ENCODE measurements around the gene PLA2G15.

The PLA2G15 gene

DNA sequence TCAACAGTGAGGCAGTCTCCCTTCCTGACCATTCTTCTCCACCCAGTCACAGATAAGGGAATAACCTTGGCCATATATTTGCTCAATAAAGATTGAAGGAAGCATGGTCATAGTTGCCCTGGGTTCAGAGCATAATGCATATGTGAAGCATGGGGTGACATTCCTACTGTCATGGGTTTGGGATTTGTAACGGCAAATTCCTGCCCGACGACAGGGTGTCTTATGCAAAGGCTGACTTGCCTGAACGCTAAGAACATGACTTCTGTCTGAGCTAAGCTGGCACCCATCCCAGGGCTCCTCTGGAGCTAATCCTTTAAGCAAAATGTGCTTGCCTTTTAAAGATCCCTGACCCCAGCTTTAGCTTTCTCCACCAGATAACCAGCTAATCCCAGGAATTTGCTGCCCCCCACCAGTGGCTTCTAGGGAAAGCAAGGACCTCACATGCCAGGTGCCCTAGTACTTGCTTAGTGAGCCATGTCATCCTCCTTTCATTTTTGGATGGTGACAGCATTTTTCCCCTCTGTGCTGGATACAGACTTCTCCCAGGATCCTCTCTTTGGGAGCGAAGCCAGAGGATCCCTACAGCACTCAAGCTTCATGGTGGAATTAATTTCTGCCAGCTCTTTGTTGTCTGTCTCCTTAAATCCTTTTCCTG is 53.9 kb downstream of the PLA2G15 start:
- DNase-seq (ENCODE audit: low read depth in 2 of 2): no peak

DNA sequence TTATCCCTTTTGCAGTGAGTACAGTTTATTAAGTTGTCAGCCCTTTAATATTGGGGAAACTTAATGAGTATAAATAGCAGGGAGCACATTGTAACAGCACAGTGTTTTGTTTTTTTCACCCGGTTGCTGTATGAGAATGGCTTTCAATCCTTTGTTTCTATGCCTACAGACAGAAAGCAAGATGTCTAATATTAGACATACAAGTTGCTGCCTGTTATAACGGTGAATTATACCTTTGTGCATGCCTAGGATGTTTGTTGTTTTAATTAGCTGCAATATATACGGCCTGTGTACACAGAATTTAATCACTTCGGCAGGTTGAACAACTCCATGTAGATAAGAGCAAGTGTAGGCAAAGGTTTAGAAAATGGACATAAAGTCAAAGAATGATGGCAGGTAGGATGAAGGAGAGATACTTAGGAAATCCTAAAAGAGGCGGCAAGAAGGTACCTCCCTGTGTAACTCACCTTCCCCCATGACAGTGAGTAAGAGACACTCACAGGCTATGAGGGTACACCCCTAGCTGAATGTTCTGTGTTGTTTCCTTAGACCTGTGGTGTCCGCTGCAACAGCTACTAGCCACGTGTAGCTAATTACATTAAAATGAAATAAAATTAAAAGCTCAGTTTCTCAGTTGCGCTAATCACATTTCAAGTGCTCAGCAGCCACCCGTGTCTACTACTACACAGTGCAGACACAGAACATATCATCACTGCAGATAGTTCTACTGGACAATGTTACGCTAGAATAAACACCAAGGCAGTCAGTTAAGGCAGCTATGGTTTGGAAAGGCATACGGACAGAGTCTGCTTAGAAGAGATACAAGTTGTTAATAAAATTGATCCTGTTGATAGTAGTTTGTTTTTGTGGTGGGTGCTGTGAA is 54.6 kb downstream of the PLA2G15 start:
- no peak for DNase-seq (ENCODE audit: low read depth in 2 of 2)

DNA sequence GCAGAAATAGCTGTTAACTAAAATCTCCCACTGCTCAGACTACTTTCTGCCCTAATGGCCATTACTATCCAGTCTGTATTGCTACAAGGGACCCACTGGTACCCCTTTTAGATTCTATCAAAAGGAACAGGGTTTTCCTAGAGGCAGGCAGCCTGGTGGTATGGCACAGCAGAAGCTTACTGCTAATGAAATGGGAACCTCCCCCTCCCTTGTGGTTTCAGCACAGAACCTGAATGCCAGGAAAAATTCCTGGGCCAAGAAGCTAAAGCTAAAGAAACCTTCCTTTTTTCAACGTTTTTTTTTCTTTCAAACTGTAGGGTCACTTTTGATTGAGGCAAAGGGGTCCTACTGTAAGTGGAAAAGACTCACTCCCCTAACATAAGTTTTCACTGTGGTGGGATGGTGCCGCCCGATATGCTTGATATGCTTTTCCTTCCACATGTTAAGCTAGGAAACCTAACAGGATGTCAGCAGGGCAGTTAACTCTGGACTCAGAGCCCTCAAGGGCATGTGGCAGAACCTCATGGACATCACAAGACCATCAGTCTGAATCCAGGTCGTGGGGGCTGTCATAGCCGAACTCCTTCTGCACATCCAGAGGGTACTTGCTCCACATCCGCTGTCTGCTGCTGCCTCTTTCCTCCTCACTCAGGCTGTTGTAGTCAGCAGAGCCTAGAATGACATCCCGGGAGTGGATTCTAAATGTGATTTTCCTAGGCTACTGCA is 55.7 kb downstream of the PLA2G15 start:
- DNase-seq (ENCODE audit: low read depth in 2 of 2): no peak

GRCh38 chr16:68306633-68307032 is 61.5 kb downstream of the PLA2G15 start:
- no peak for DNase-seq (ENCODE audit: low read depth in 2 of 2)

DNA sequence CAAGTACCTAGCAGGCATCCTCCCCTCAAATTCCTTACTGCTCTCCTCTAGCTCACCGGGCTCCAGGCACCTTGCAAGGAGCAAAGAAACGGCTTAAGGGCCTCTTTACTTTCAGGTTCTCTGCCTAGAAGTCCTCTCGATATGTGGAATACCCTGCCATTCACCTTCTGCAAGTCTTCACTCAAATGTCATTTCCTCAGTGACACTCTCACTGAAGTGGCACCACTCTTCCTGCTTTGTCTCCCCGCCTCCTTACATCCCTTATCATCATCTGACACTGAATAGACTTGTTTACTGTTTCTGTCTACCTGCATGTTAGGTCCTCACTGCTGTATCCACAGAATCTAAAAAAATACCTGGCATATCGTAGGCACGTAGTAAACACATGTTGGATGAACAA is 64.6 kb downstream of the PLA2G15 start:
- DNase-seq (ENCODE audit: low read depth in 2 of 2): no peak

DNA sequence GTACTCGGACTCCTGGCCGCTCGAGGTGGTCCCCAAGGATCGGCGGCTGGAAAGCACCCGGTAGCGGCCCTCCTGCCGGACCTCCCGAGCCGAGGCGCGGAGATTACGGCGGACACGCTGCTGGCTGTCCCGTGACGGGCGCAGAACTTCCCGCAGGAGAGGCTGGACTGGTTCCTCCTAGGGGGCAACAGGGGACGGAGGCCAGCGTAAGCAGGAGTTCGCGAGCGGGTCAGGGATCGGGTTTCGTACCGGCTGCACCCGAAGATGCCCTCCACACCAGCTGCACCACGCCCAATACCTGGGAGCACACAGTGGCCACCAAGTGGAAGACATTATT is 65.2 kb downstream of the PLA2G15 start:
- DNase-seq (ENCODE audit: low read depth in 2 of 2): no peak
